Natural killer cell (primary cell): ENCODE results near the gene GOLPH3. TPM values are rescaled to one million over a fixed set of nuclear protein-coding genes. Genes with fewer than 3 reads are reported as not detected.

Experiments used
- ATAC-seq, 3 donors: fragments of 150-1000 bp in 2 of 3; fragments of 200-7000 bp in 1 of 3; cut with Tn5 transposase; 1 replicate in 1 of 3; 2 replicates in 2 of 3; pipeline ENCODE4 v1.10.0; 2021; ENCODE audit warnings: mild to moderate bottlenecking in 2 of 3, moderate library complexity in 2 of 3
- DNase-seq, 2 donors: peaks; one replicate each; pipeline versions ENCODE4 v3.0.0 to v3.0.0-alpha.2; 2013 to 2021; ENCODE audit warnings: mixed read lengths in 1 of 2
- H3K27ac ChIP-seq: one replicate; pipeline ENCODE4 v1.5.1; 2013; ENCODE audit warnings: mild to moderate bottlenecking, low read length
- H3K27me3 ChIP-seq: one replicate; pipeline ENCODE4 v1.6.1; 2013; ENCODE audit warnings: low read length; ENCODE audit not compliant: control insufficient read depth, insufficient read depth
- H3K36me3 ChIP-seq: one replicate; pipeline ENCODE4 v1.6.1; 2013; ENCODE audit warnings: low read length; ENCODE audit not compliant: control insufficient read depth, insufficient read depth
- H3K4me1 ChIP-seq: one replicate; pipeline ENCODE4 v1.6.1; 2013; ENCODE audit warnings: low read length; ENCODE audit not compliant: control insufficient read depth, insufficient read depth
- H3K4me3 ChIP-seq: one replicate; pipeline ENCODE4 v1.5.1; 2013; ENCODE audit warnings: low read length
- H3K9me3 ChIP-seq: one replicate; pipeline ENCODE4 v1.6.1; 2013; ENCODE audit warnings: low read length; ENCODE audit not compliant: control insufficient read depth, insufficient read depth
- H3K27ac Mint-ChIP-seq, 2 donors: one replicate each; pipeline ENCODE4 v1.8.0; 2022; ENCODE audit warnings: mild to moderate bottlenecking in 2 of 2, mixed read lengths in 2 of 2, moderate library complexity in 1 of 2
- H3K27me3 Mint-ChIP-seq, 2 donors: one replicate each; pipeline ENCODE4 v1.8.0; 2022; ENCODE audit warnings: low read depth in 2 of 2, mixed read lengths in 2 of 2
- H3K36me3 Mint-ChIP-seq: one replicate; pipeline ENCODE4 v1.8.0; 2022; ENCODE audit warnings: mixed read lengths
- H3K4me1 Mint-ChIP-seq, 2 donors: one replicate each; pipeline ENCODE4 v1.8.0; 2022; ENCODE audit warnings: mixed read lengths in 2 of 2
- H3K4me3 Mint-ChIP-seq: one replicate; pipeline ENCODE4 v1.8.0; 2022; ENCODE audit warnings: mild to moderate bottlenecking, moderate library complexity, mixed read lengths
- H3K9me3 Mint-ChIP-seq, 2 donors: one replicate each; pipeline ENCODE4 v1.8.0; 2022; ENCODE audit warnings: mixed read lengths in 2 of 2
- WGBS: methylation state at CpG from one replicate; pipeline ENCODE4 v1.1.7; 2013; ENCODE audit warnings: missing lambda C conversion rate; ENCODE audit not compliant: insufficient coverage; 5-methylcytosine and 5-hydroxymethylcytosine counted together
- intact Hi-C: fragments of 100-400 bp; cut with micrococcal nuclease; formaldehyde crosslinking; loops from one replicate; pipeline ENCODE4 v1.14.2; 2022
- total RNA-seq, 4 donors: library from RNA; stranded (reverse); fragments of 120-200 nt in 1 of 4; gene quantifications; one replicate each; pipeline versions ENCODE4 v1.2.3 to v1.2.4, GENCODE V29; 2013 to 2022
- TF ChIP-seq, protein P1 (sequence below): fragments of 200-600 bp; IDR thresholded peaks from one replicate; pipeline ENCODE4 v1.8.0; 2022; ENCODE audit warnings: antibody characterized with exemption

The GOLPH3 gene
- total RNA-seq, 3 donors from 2014 or later (not counting 1 experiment from before 2014, with no cell fraction given): 67.6 to 70.6 (median 69.3) TPM

DNA sequence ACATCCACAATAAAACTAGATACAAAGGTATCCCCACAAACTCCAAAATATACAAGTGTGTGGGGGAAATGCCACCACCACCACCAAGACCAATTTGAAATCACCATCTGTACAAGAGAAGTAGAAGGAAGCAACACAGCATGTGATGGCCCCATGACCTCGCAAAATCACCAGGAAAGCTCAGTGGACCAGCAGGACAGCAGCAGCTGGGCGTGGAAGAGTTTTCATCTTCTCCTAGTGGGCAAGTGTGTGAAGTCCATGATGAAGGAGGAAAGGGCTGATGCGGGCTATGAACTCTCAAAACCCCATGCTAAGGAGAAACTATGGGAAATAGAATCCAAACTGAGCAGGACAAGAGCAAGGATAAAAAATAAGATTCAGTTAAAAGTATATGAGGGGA is 58.1 kb downstream of the GOLPH3 start:
- no peaks in the 10 kb centered on the region for H3K9me3 ChIP-seq
- Mint-ChIP-seq H3K36me3 (peaks cover 8% of the 10 kb centered on the region), H3K4me3 (no peak overlapping the region), H3K27ac (peak overlapping the region; percentile 45), H3K9me3 (no peaks in the 10 kb centered on the region), H3K4me1 (peaks cover 29 to 31% of the 10 kb centered on the region in 2 donors), H3K27me3 (no peaks in the 10 kb centered on the region)
- intact Hi-C loops: no loop called here
- TF ChIP-seq, protein P1, sequence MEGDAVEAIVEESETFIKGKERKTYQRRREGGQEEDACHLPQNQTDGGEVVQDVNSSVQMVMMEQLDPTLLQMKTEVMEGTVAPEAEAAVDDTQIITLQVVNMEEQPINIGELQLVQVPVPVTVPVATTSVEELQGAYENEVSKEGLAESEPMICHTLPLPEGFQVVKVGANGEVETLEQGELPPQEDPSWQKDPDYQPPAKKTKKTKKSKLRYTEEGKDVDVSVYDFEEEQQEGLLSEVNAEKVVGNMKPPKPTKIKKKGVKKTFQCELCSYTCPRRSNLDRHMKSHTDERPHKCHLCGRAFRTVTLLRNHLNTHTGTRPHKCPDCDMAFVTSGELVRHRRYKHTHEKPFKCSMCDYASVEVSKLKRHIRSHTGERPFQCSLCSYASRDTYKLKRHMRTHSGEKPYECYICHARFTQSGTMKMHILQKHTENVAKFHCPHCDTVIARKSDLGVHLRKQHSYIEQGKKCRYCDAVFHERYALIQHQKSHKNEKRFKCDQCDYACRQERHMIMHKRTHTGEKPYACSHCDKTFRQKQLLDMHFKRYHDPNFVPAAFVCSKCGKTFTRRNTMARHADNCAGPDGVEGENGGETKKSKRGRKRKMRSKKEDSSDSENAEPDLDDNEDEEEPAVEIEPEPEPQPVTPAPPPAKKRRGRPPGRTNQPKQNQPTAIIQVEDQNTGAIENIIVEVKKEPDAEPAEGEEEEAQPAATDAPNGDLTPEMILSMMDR: no peak
- H3K4me1 ChIP-seq: no peaks in the 10 kb centered on the region
- WGBS: 96% methylated on average over 3 of the region's 3 CpGs
- no peak overlapping the region for H3K27ac ChIP-seq
- no peak for ATAC-seq
- H3K27me3 ChIP-seq: no peaks in the 10 kb centered on the region
- no peak for DNase-seq
- H3K36me3 ChIP-seq: peaks cover 18% of the 10 kb centered on the region
- no peak overlapping the region for H3K4me3 ChIP-seq

DNA sequence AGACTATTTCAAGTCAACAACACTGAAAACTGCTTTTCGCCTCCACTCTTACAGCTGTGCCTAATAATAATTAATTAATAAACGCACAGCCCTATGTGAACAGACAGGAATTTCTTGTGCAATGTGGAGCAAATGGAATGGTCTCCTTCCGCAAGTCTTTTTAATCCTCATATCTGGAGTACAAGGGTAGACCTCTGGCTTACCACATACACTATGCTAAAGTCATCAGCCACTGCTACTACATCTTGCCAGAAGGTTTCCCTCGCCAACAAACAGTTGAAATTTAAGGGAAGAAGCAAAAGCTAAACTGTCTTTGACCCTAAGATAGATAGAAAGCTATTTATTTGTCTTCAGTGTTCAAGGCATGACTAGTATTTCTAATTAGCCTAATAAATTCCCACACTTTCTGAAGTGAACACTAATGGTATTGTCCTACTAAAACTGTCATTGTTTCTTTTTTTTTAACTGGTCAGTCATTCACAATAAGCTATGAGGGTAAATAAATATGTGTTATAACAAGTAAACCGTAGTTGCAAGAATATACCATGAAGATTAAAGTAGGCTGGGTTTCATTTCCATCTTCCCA is 63.9 kb downstream of the GOLPH3 start:
- H3K9me3 Mint-ChIP-seq: no peaks in the 10 kb centered on the region

DNA sequence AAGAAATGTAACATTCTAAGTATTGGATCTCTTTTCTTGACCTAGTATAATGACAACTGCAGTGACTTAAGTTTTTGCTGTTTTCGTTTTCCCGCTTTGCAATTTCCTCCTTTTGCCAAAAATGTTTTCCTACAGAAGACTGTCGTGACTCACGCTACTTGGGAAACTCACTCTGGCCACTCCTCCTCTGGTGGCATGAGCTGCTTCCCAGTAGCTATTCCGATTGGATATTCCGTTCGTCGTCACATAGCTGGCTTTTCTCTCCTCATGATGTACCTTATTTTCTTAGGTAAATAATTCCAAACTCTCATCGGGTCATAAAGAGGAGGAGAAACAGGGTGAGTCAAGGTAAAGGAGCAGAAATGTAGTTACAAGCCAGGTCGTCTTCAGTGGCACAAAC is 64.9 kb downstream of the GOLPH3 start:
- H3K9me3 ChIP-seq: no peaks in the 10 kb centered on the region
- peaks cover 58% of the 10 kb centered on the region for H3K36me3 ChIP-seq
- Mint-ChIP-seq H3K27ac (no peak overlapping the region), H3K36me3 (no peaks in the 10 kb centered on the region), H3K9me3 (no peaks in the 10 kb centered on the region), H3K4me1 (peaks cover 4 to 12% of the 10 kb centered on the region in 2 donors), H3K4me3 (no peak overlapping the region), H3K27me3 (no peaks in the 10 kb centered on the region)
- no peak for ATAC-seq
- H3K27ac ChIP-seq: no peak overlapping the region
- TF ChIP-seq, protein P1: no peak
- H3K4me1 ChIP-seq: no peaks in the 10 kb centered on the region
- no peak overlapping the region for H3K4me3 ChIP-seq
- H3K27me3 ChIP-seq: no peaks in the 10 kb centered on the region
- 98% methylated on average over 10 of the region's 10 CpGs for WGBS
- no peak for DNase-seq
- intact Hi-C loops: no loop called here

More for the DNA sequence above, 63.9 kb downstream of the GOLPH3 start:
- no peak for ATAC-seq
- Histone ChIP-seq H3K9me3 (no peaks in the 10 kb centered on the region), H3K36me3 (peaks cover 50% of the 10 kb centered on the region), H3K4me3 (no peak overlapping the region), H3K27ac (no peak overlapping the region), H3K27me3 (no peaks in the 10 kb centered on the region), H3K4me1 (no peaks in the 10 kb centered on the region)
- Mint-ChIP-seq H3K4me3 (no peak overlapping the region), H3K27me3 (no peaks in the 10 kb centered on the region), H3K27ac (peak overlapping the region in 1 of 2 donors; percentile 59), H3K4me1 (peaks cover 4 to 12% of the 10 kb centered on the region in 2 donors), H3K36me3 (no peaks in the 10 kb centered on the region)
- DNase-seq: no peak
- TF ChIP-seq, protein P1: no peak
- 100% methylated on average over 2 of the region's 5 CpGs for WGBS
- intact Hi-C loops: no loop called here

DNA sequence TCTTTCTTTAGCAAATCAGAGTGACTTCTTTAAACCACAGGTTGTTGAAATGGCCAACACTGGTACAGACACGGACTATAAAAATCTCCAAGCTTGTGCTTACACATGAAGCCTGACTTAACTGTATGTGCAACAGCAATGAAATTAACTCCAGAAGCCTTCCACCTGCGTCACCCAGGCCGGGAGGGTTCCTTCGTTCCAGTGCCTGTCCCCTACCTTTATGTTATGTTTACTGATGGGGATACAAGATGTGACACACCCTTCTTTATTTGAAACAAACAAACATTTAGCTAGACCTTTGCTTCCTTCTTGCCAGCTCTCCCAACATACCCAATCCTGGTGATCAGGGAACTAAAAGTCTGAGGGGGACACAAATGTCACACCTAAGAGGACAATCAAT is 66.0 kb downstream of the GOLPH3 start:
- intact Hi-C loops: no loop called here
- Mint-ChIP-seq H3K4me3 (no peak overlapping the region), H3K4me1 (peaks cover 4 to 12% of the 10 kb centered on the region in 2 donors), H3K36me3 (peaks cover under 1% of the 10 kb centered on the region), H3K27ac (peak overlapping the region; percentile 64 to 68), H3K27me3 (no peaks in the 10 kb centered on the region), H3K9me3 (no peaks in the 10 kb centered on the region)
- 97% methylated on average over 4 of the region's 4 CpGs for WGBS
- DNase-seq (no peak), ATAC-seq (no peak)
- peaks cover 61% of the 10 kb centered on the region for H3K36me3 ChIP-seq
- H3K4me1 ChIP-seq: no peaks in the 10 kb centered on the region
- H3K27me3 ChIP-seq: no peaks in the 10 kb centered on the region
- no peaks in the 10 kb centered on the region for H3K9me3 ChIP-seq
- TF ChIP-seq, protein P1: no peak
- H3K27ac ChIP-seq: no peak overlapping the region
- no peak overlapping the region for H3K4me3 ChIP-seq
